GM18517 (cell line): Measurements from ENCODE around the gene LGI4.

Experiments
- ATAC-seq: cut with Tn5 transposase; IDR thresholded peaks from one replicate; pipeline ENCODE4 v1.9.1; 2021; ENCODE audit warnings: mild to moderate bottlenecking, moderate library complexity; ENCODE audit not compliant: unreplicated experiment

Gene LGI4

GRCh38 chr19:35134601-35135242 lies at the start of gene LGI4:
Gene LGI4 (minus strand): TSS chr19:35135059. CDS start chr19:35134680, 379 bp downstream.
- no peak for ATAC-seq

DNA sequence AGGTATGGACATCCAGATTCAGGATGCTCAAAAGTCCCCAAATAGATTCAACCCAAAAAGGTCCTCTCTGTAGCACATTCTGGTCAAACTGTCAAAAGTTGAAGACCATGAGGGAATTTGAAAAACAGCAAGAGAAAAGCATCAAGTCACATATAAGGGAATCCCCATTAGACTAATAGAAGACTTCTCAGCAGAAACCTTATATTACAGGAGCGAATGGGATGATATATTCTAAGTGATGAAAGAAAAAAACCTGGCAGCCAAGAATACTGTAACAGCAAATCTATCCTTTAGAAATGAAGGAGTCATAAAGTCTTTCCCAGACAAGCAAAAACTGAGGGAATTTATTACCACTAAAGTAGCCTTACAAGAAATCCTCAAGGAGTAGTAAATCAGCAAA lies 49.4 kb upstream of the LGI4 start:
- ATAC-seq = no peak

GRCh38 chr19:35181387-35181786 lies 46.5 kb upstream of the LGI4 start:
- ATAC-seq = no peak

- no peak for ATAC-seq
Measured at GRCh38 chr19:35179830-35180229, 45.0 kb upstream of the LGI4 start.

- ATAC-seq = no peak
Measured at GRCh38 chr19:35178701-35179100, 43.8 kb upstream of the LGI4 start.

DNA sequence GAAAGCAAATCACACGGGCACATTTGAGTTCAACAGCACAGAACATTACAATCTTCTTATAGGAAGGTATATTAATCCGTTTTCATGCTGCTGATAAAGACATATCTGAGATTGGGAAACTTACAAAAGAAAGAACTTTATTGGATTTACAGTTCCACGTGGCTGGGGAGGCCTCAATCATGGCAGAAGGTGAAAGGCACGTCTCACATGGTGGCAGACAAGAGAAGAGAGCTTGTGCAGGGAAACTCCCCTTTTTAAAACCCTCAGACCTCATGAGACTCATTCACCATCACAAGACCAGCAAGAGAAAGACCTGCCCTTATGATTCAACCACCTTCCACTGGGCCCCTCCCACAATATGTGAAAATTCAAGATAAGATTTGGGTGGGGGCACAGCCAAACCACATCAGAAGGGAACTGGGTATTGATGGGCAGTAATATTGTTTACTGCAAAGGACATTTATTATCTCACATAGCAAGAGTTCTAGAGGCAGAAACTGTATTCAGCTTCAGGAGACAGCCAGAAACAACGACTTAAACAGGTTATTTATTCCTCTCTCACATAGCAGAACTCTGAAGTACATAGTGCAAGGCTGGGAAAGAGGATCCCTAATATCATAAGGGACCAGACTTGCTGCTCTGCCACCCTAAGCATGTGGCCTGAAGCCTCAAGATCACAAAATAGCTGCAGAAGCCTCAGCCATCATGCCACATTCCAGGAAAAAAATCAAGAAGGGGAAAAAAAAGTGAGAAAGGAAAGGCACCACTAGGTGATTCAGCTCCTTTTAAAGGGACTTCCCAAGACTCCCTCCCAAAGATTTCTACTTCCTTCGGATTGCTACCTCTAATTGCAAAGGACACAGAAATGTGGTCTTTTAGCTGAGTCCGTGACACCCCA lies 42.8 kb upstream of the LGI4 start:
- ATAC-seq = no peak

- ATAC-seq = no peak
Measured at GRCh38 chr19:35176181-35176570, 41.3 kb upstream of the LGI4 start.

DNA sequence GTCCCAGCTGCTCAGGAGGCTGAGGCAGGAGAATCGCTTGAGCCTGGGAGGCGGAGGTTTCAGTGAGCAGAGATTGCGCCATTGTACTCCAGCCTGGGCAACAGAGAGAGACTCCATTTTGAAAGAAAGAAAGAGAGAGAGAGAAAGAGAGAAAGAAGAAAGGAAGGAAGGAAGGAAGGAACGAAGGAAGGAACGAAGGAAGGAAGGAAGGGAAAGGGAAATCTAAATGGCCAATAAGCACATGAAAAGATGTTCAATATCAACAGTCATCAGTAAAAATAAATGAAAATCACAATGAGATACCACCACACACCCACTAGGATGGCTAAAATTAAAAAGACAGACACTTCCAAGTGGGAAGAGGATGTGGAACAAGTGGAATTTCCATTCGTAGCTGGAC lies 39.4 kb upstream of the LGI4 start:
- ATAC-seq = no peak

DNA sequence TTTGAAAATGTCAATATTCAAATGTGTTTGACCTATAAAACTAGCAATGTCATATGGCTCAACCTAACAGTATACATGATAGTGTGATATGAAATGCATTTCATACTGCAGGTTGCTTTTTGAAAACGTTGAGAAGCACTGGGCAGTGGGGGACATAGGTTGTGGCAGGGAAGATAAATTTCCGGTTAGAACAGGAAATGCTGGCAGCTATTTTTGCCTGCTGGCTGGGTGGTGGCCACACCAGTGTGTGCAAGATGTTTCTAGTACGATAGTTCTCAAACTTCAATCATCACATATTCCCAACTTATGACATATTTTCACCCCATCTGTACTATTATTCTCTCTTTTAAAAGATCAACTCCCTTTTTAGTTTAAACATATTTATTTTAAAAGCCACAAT lies 36.9 kb upstream of the LGI4 start:
- no peak for ATAC-seq

- no peak for ATAC-seq
Measured at GRCh38 chr19:35170359-35171061, 35.7 kb upstream of the LGI4 start.

- no peak for ATAC-seq
Measured at GRCh38 chr19:35169221-35169995, 34.5 kb upstream of the LGI4 start.

DNA sequence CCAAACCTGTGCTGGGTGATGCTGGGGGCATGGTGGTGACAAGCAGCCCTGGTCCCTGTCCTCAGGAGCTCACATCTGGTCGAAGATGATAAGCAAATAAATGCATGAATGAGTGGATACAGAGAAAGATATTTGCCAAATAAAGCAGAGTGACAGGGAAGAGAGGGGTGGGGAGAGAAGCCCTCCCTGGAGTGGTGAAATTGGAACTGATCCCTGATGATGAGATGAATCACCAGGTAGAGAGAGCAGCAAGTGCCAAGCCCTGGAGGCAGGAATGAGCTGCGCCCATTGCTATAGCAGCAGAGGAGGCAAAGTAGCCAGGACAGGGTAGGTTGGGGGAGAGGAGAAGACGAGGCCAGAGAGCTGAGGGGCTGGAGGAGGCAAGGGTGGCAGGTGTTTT lies 33.3 kb upstream of the LGI4 start:
- ATAC-seq = no peak

DNA sequence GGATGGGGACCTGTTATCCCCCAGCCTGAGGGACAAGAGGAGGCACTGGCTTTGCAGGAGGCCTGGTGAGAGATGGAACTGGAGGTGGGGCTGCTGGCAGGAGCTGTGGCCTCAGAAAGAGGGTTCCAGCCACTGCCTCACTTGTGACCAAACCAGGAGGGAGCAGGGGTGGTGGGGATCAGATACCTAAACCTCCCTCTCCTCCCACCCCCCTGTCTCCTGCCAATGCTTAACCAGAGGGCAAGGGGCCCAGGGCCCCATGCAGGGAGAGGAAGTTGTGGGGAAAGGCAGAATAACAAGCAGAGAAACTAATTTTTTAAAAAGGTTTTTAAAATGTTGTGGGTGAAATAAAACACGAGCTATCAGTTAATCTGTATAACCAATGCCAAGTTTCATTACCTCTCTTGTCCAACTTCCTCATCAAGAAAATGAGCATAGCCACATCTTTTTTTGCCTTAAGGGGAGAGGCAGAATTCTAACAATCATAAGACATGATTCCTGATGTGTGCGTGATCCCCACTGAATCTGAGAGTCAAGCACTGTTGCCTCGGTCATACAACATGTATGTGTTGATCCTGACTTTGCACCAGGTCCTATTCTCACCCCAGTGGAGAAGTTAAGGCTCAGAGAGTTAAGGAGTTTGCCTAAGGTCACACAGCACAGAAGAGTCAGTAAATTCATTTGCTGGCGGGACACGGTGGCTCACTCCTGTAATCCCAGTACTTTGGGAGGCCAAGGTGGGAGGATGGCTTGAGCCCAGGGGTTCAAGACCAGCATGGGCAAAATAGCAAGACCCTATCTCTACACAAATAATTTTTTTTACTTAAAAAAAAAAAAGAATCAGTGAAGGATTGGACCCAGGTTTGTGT lies 32.6 kb upstream of the LGI4 start:
- no peak for ATAC-seq

DNA sequence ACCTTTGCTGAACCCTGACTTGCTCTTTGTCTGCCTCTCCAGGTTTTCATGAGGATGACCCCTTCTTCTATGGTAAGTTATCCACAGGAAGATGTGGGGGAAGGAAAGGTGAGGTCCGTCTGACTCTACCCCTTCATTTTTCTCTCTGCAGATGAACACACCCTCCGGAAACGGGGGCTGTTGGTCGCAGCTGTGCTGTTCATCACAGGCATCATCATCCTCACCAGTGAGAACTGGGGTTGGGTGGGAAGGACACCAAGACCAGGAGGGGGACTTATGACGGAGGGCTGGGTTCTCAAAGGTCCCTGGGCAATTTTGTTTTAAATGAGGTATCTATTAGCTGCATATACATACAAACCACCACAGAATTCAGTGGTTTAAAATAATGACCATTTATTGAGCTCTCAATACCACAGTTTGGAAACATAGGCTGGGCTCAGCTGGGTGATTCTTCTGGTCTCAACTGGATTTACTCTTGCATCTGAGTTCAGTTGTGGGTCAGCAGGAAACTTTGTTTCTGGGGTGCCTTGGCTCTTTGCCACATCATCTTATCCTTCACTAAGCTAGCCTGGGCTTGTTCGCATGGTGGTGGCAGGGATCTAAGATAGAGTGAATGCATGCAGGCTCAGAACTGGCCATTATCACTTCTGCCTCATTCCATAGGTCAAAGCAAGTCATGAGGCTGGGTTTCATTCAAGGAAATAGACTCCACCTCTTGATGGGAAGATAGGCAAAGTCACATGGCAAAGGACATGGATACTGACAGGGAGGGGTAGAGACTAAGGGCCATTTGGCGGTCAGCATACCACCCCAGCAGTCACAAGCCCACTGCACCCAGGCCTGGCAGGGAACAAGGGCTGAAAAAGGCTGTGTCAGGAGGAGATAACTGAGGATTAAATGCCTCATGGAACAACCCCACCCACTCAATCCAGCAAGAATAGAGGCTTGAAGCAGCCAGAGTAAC lies 31.5 kb upstream of the LGI4 start:
- ATAC-seq = no peak

- ATAC-seq = no peak
Measured at GRCh38 chr19:35165200-35166058, 30.6 kb upstream of the LGI4 start.

DNA sequence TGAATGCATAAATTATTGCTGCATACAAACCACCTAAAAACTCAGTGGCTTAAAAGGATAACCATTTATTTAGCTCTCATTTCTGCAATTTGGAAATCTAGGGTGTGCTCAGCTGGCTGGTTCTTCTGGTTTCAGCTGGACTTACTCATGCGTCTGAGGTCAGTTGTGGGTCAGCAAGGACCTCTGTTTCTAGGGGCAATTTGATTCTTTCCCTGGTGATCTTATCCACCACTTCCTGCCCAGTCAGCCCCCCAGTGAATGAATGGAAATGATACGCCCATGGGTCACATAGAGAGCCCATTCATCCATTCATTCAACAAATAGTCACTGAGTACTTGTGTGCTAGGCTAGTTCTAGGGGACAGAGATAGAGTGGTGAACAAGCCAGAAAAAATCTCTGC lies 29.6 kb upstream of the LGI4 start:
- no peak for ATAC-seq

DNA sequence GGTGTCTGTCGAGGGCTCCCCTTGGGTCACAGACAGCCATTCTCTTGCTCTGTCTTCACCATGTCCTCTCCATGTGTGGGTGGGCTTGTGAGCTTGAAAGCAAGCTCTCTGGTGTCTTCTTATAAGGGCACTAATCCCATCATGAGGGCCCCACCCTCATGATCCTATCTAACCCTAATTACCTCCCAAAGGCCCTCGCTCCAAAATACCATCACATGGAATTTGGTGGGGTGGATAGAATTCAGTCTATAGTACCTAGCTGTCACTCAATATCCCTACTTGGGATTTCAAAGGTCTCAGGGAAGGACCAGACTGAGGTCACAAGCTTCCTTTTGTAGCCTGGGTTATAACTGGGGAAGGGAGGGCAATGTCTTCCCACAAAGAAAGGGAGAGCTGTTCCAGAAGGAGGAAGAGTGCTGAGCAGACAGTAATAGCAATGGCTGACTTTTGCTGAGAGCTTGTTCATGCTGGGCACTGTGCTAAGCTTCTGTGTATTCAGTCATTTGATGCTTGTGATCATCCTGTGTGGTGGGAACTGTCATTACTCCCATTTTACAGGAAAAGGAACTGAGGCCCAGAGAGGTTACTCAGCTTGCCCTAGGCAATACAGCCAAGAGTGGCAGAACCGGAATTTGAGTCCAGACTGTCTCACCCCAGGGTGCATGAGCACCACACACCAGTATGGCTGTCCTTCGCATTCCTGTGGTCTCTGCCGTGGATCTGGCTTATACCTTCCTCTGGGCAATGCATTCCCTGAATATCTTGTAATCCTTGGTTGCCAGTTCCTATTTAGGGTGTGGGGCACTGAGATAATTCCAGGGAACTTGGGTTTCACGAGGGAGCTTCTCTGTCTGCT lies 27.8 kb upstream of the LGI4 start:
- ATAC-seq = no peak
